Smooth muscle cell (in vitro differentiated cells): ENCODE results near the gene BTAF1. TPM values are rescaled to one million over a fixed set of nuclear protein-coding genes. Genes with fewer than 3 reads are reported as not detected.

ENCODE experiments used
- DNase-seq: peaks from one replicate; lab custom pipeline; 2025; ENCODE audit not compliant: unreplicated experiment; lab: John Stamatoyannopoulos, UW
- H2AFZ ChIP-seq: fragments of 200-600 bp; sonication (generic); 2 replicates; pipeline ENCODE4 v1.6.0; 2016; ENCODE audit warnings: antibody characterized with exemption, low read depth, mild to moderate bottlenecking
- H3F3A ChIP-seq: fragments of 200-600 bp; sonication (generic); 2 replicates; pipeline ENCODE4 v1.6.0; 2017; ENCODE audit warnings: antibody characterized with exemption, low read depth
- H3K27ac ChIP-seq: fragments of 200-600 bp; sonication (generic); 2 replicates; pipeline ENCODE4 v1.5.1; 2016; ENCODE audit warnings: low read depth, mild to moderate bottlenecking
- H3K27me3 ChIP-seq: fragments of 200-600 bp; sonication (generic); 2 replicates; pipeline ENCODE4 v1.6.1; 2016; ENCODE audit warnings: low read depth, mild to moderate bottlenecking
- H3K36me3 ChIP-seq: fragments of 200-600 bp; sonication (generic); 2 replicates; pipeline ENCODE4 v1.5.1; 2016; ENCODE audit warnings: low read depth
- H3K4me1 ChIP-seq: fragments of 200-600 bp; sonication (generic); 2 replicates; pipeline ENCODE4 v1.5.1; 2016; ENCODE audit warnings: low read depth
- H3K4me2 ChIP-seq: fragments of 200-600 bp; sonication (generic); 2 replicates; pipeline ENCODE4 v1.6.0; 2016; ENCODE audit warnings: mild to moderate bottlenecking
- H3K4me3 ChIP-seq: fragments of 200-600 bp; sonication (generic); 2 replicates; pipeline ENCODE4 v1.5.1; 2016; ENCODE audit warnings: mild to moderate bottlenecking
- H3K79me2 ChIP-seq: fragments of 200-600 bp; sonication (generic); 2 replicates; pipeline ENCODE4 v1.6.0; 2016; ENCODE audit warnings: low read depth, mild to moderate bottlenecking
- H3K9ac ChIP-seq: fragments of 200-600 bp; sonication (generic); 2 replicates; pipeline ENCODE4 v1.6.0; 2016; ENCODE audit warnings: low read depth
- H3K9me3 ChIP-seq: fragments of 200-600 bp; sonication (generic); replicated peaks from 2 replicates; pipeline ENCODE4 v1.5.1; 2016; ENCODE audit warnings: low read depth
- H4K20me1 ChIP-seq: fragments of 200-600 bp; sonication (generic); 2 replicates; pipeline ENCODE4 v1.6.0; 2016; ENCODE audit warnings: low read depth
- CTCF ChIP-seq: fragments of 200-600 bp; sonication (generic); IDR thresholded peaks from 2 replicates; pipeline ENCODE4 v1.5.1; 2017; ENCODE audit warnings: borderline replicate concordance, mild to moderate bottlenecking, antibody characterized with exemption; ENCODE audit not compliant: insufficient read depth, poor library complexity, severe bottlenecking
- WGBS: methylation state at CpG from one replicate; pipeline ENCODE4 v1.1.7; 2016; ENCODE audit warnings: low lambda C conversion rate; 5-methylcytosine and 5-hydroxymethylcytosine counted together
- polyA plus RNA-seq: library from polyadenylated mRNA; unstranded; fragments of >200 nt; fragmentation: Nextera tagmentation; extraction: Ambion mirVana; gene quantifications from 2 replicates; pipeline ENCODE4 v1.2.1, GENCODE V29; 2016
- total RNA-seq: library from RNA; depleted of rRNA; stranded (reverse); fragments of >200 nt; gene quantifications from 2 replicates; pipeline ENCODE4 v1.2.3, GENCODE V29; 2014

BTAF1 gene
- total and polyA plus RNA-seq, 2 experiments from 2014 or later = 13.2 to 47.3 TPM

DNA sequence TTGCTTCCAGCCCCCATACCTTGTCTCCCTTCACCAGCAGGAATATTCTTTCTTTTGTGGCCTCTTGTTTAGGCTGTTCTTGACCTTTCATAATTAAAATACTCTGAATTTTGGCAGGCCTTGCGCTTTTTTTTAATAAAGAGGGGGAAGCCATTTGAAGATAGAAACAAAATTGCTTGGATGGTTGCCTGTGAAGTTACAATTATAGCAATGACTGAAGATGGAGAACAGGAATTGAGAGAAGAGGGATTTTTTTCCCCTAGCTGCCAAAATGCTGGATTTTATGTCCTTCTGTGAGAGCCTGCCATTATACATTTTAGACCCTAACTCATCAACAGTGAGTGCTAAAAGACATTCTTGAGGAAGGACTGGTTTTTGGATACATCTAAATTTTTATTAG lies 39.0 kb upstream of the BTAF1 start:
- peaks cover 55% of the 10 kb centered on the region for H3K4me1 ChIP-seq
- H2AFZ ChIP-seq = peak overlapping the region; percentile 15
- no peak for DNase-seq
- 83% methylated on average over 1 of the region's 1 CpG for WGBS
- no peaks in the 10 kb centered on the region for H3K79me2 ChIP-seq
- no peaks in the 10 kb centered on the region for H4K20me1 ChIP-seq
- no peak for TF ChIP-seq CTCF
- peak overlapping the region; percentile 78 for H3K27ac ChIP-seq
- no peak overlapping the region for H3K4me3 ChIP-seq
- no peaks in the 10 kb centered on the region for H3K36me3 ChIP-seq
- H3K9ac ChIP-seq = no peak overlapping the region
- peak overlapping the region; percentile 73 for H3K4me2 ChIP-seq
- H3F3A ChIP-seq = peaks cover 31% of the 10 kb centered on the region
- no peaks in the 10 kb centered on the region for H3K27me3 ChIP-seq
- H3K9me3 ChIP-seq = no peaks in the 10 kb centered on the region

GRCh38 chr10:91885362-91886079 lies 38.0 kb upstream of the BTAF1 start:
- Histone ChIP-seq H3K4me3 (no peak overlapping the region), H3K27ac (no peak overlapping the region), H3K4me2 (no peak overlapping the region), H3K9me3 (no peaks in the 10 kb centered on the region), H3K79me2 (no peaks in the 10 kb centered on the region), H3K36me3 (no peaks in the 10 kb centered on the region), H3K9ac (no peak overlapping the region), H4K20me1 (no peaks in the 10 kb centered on the region), H3K27me3 (no peaks in the 10 kb centered on the region), H3K4me1 (peaks cover 47% of the 10 kb centered on the region), H2AFZ (no peak overlapping the region), H3F3A (peaks cover 25% of the 10 kb centered on the region)
- no peak for DNase-seq
- no peak for TF ChIP-seq CTCF
- WGBS = 92% methylated on average over 9 of the region's 9 CpGs

DNA sequence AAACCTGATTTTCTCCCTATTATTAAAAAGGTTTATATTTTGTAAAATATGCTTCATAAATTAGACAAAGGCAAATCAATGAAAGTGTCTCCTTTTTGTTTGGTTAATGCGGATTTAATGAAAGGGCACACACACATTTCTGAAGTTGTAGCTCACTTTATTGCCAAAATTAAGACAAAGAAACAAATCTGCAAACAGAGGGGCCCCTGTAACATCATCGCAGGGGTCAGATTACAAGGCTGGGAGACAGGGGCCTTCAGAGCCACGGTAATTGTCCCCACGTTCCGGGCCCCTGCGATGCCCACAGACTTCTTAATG lies 36.7 kb upstream of the BTAF1 start:
- Histone ChIP-seq H3K27ac (peak overlapping the region; percentile 11), H3K4me3 (peak overlapping the region; percentile 61), H4K20me1 (no peaks in the 10 kb centered on the region), H3K4me1 (peaks cover 43% of the 10 kb centered on the region), H3K9me3 (no peaks in the 10 kb centered on the region), H2AFZ (peak overlapping the region; percentile 77), H3F3A (peaks cover 32% of the 10 kb centered on the region), H3K4me2 (peak overlapping the region; percentile 99), H3K79me2 (no peaks in the 10 kb centered on the region), H3K36me3 (no peaks in the 10 kb centered on the region), H3K27me3 (no peaks in the 10 kb centered on the region), H3K9ac (peak overlapping the region; percentile 12)
- DNase-seq = no peak
- 11% methylated on average over 6 of the region's 6 CpGs for WGBS
- no peak for TF ChIP-seq CTCF
